Measurements from ENCODE around the gene NPPC.

DNA sequence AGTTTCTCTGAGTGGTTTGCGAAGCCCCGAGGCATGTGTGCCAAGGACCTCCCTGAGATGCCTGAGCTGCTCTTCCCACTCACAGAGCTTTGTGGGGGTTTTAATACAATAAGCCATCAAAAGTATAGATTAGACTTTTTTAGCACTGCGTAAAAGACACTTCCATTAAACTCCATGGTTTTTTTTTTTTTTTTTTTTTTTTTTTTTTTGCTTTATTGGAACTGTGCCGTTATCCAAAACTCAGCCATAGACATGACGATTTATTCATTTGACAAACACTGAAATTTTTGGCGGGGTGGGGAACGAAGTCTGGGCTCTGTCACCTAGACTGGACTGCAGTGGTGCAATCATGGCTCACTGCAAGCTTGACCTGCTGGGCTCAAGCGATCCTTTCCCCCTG lies 18.4 kb downstream of the NPPC start:
- TF ChIP-seq, protein P1, sequence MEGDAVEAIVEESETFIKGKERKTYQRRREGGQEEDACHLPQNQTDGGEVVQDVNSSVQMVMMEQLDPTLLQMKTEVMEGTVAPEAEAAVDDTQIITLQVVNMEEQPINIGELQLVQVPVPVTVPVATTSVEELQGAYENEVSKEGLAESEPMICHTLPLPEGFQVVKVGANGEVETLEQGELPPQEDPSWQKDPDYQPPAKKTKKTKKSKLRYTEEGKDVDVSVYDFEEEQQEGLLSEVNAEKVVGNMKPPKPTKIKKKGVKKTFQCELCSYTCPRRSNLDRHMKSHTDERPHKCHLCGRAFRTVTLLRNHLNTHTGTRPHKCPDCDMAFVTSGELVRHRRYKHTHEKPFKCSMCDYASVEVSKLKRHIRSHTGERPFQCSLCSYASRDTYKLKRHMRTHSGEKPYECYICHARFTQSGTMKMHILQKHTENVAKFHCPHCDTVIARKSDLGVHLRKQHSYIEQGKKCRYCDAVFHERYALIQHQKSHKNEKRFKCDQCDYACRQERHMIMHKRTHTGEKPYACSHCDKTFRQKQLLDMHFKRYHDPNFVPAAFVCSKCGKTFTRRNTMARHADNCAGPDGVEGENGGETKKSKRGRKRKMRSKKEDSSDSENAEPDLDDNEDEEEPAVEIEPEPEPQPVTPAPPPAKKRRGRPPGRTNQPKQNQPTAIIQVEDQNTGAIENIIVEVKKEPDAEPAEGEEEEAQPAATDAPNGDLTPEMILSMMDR (IDR thresholded peaks at IDR 0.05), result no peak
- TF ChIP-seq POLR2A (IDR thresholded peaks at IDR 0.05), result no peak

Data from lower leg skin (tissue), 3 donors.